ENCODE results near the gene VPS33A.
A peak's percentile ranks its signal among the peaks of the same experiment; 100 is the strongest.

Gene VPS33A

DNA sequence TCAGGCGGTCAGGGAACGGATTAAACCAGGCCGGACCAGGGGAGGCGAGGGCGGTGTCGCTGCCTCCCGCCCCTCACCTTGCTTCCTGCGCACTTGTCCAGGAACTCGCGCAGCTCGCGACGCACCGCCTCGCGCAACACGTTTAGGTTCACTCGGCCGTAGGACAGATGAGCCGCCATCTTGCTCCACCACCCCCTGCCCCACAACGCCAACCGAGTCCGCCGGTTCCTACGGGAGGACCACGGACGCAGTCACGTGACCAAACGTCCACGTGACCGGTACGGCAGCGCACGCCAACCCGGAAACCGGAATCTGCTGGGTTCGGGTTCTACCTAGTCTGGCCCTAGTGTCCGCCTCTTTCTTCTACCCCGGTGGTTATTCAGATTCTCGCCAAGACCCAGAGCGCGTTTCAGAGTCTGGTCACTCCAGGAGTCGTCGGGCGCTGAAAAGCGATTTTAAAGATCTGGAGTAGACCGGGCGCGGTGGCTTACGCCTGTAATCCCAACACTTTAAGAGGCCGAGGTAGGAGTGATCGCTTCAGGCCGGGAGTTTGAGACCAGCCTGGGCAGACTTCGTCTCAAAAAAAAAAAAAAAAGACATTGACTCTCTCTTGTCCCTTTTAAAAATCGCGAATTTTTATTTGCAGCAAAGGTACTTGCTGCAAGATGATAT is at the start of gene VPS33A:
VPS33A (minus strand) TSS at position 265 of the 672 bp plus-strand sequence; CDS start at position 179, 86 bp downstream.
- H3K27ac ChIP-seq (ENCODE audit: low read length) = peak within 1 kb of the TSS; percentile 85
- H3K9me3 ChIP-seq (ENCODE audit: control insufficient read depth in 2 of 2, low read length in 2 of 2) = no peaks in the 10 kb centered on the region
- no peaks in the 10 kb centered on the region for H3K27me3 ChIP-seq (ENCODE audit: control insufficient read depth in 1 of 2, insufficient read depth in 2 of 2, low read length in 2 of 2)
- peak within 1 kb of the TSS; percentile 98 to 99 for H3K4me3 ChIP-seq (ENCODE audit: low read length in 2 of 2)
- H3K36me3 ChIP-seq (ENCODE audit: control insufficient read depth in 2 of 2, insufficient read depth in 2 of 2, low read length in 2 of 2) = peaks cover 5 to 8% of the 10 kb centered on the region in 2 donors
- peak within 1 kb of the TSS; percentile 91 to 94 for H3K9ac ChIP-seq (ENCODE audit: low read length in 2 of 2)
- H3K4me1 ChIP-seq (ENCODE audit: control insufficient read depth, insufficient read depth, low read length) = peaks cover 12% of the 10 kb centered on the region

GRCh38 chr12:122312926-122313325 is 46.6 kb upstream of the VPS33A start:
- Histone ChIP-seq H3K4me3 (ENCODE audit: low read length in 2 of 2) (no peak overlapping the region), H3K9ac (ENCODE audit: low read length in 2 of 2) (no peak overlapping the region), H3K4me1 (ENCODE audit: control insufficient read depth, insufficient read depth, low read length) (no peaks in the 10 kb centered on the region), H3K27ac (ENCODE audit: low read length) (no peak overlapping the region), H3K9me3 (ENCODE audit: control insufficient read depth in 2 of 2, low read length in 2 of 2) (no peaks in the 10 kb centered on the region), H3K27me3 (ENCODE audit: control insufficient read depth in 1 of 2, insufficient read depth in 2 of 2, low read length in 2 of 2) (no peaks in the 10 kb centered on the region), H3K36me3 (ENCODE audit: control insufficient read depth in 2 of 2, insufficient read depth in 2 of 2, low read length in 2 of 2) (peaks cover 34 to 58% of the 10 kb centered on the region in 2 donors)

DNA sequence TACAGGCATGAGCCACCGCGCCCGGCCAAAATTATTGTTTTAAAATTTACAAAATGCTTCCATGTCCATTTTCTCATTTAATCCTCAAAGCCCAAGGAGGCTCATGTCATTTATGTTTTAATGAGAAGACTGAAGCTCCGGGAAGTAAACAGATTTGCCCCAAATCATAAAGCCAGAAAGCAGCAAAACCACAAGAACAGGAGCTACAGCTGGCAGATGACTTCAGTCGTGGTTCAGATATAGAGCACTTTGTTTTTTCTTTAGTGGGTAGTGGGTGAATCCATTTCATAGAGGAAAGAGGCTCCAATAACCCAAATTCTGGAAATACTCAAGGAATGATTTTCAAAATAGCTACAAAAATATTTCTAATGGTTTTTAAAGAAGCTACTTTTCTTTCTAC is 45.4 kb upstream of the VPS33A start:
- H3K9me3 ChIP-seq (ENCODE audit: control insufficient read depth in 2 of 2, low read length in 2 of 2) = no peaks in the 10 kb centered on the region
- H3K4me1 ChIP-seq (ENCODE audit: control insufficient read depth, insufficient read depth, low read length) = no peaks in the 10 kb centered on the region
- no peaks in the 10 kb centered on the region for H3K27me3 ChIP-seq (ENCODE audit: control insufficient read depth in 1 of 2, insufficient read depth in 2 of 2, low read length in 2 of 2)
- peaks cover 29 to 51% of the 10 kb centered on the region in 2 donors for H3K36me3 ChIP-seq (ENCODE audit: control insufficient read depth in 2 of 2, insufficient read depth in 2 of 2, low read length in 2 of 2)
- no peak overlapping the region for H3K27ac ChIP-seq (ENCODE audit: low read length)
- H3K4me3 ChIP-seq (ENCODE audit: low read length in 2 of 2) = no peak overlapping the region
- no peak overlapping the region for H3K9ac ChIP-seq (ENCODE audit: low read length in 2 of 2)

DNA sequence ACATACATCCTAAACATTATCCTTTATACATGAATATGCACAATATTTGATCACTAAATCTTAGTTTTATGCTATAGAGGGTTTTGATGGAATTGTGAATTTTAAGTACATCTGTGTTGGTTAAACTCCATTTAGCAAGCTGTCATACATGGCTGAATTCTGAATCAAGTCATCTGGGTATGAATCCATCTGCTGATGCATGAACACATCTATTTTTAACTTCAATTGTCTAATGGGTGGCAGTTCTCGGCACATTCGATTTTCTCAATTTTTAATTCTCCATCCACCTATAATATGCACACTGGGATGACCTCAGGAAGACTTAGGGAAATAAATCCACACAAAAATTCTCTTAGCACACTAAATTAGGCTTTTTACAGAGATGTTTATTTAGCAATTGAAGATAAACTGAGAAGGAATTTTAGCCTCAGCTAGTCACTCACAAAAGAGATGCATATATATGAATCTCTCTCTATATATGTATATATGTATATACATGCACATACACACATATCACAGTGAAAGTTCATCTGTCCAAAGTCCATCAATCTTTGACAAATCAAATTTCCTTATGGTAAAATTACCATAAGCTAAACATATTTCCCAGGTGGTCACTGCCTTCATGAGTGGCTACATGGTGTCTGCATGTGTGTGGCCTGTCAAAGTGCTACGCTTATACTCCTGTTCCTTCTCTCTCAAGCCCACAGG is 44.5 kb upstream of the VPS33A start:
- Histone ChIP-seq H3K27me3 (ENCODE audit: control insufficient read depth in 1 of 2, insufficient read depth in 2 of 2, low read length in 2 of 2) (no peaks in the 10 kb centered on the region), H3K9me3 (ENCODE audit: control insufficient read depth in 2 of 2, low read length in 2 of 2) (no peaks in the 10 kb centered on the region), H3K36me3 (ENCODE audit: control insufficient read depth in 2 of 2, insufficient read depth in 2 of 2, low read length in 2 of 2) (peaks cover 30 to 51% of the 10 kb centered on the region in 2 donors), H3K27ac (ENCODE audit: low read length) (no peak overlapping the region), H3K9ac (ENCODE audit: low read length in 2 of 2) (no peak overlapping the region), H3K4me3 (ENCODE audit: low read length in 2 of 2) (no peak overlapping the region), H3K4me1 (ENCODE audit: control insufficient read depth, insufficient read depth, low read length) (no peaks in the 10 kb centered on the region)

DNA sequence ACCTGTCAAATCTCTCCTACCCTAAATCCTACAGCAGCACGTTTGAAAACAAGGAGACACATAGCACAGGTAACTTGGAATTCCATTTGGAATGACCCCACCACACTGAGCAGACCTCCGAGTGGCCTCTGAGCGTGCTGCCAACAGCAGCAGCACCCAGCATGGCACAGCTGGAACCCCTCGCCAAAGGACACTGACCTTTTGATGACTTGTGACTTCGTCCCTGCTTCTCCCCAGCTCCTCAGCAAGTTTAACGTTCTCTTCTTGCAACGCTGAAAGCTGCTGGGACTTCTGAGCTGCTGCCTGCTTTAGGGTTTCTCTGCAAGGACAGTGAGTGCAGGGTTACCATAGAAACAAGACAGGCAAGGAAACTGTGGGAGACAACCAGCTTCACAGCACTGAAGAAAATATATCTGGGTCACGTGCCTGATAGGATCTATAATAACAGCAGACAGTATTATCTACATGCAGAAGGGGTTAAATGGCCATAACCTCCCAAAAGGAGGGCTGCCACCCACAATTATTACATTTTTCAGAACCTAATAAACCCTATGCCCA is 43.3 kb upstream of the VPS33A start:
- no peak overlapping the region for H3K4me3 ChIP-seq (ENCODE audit: low read length in 2 of 2)
- no peaks in the 10 kb centered on the region for H3K9me3 ChIP-seq (ENCODE audit: control insufficient read depth in 2 of 2, low read length in 2 of 2)
- H3K9ac ChIP-seq (ENCODE audit: low read length in 2 of 2) = no peak overlapping the region
- H3K27ac ChIP-seq (ENCODE audit: low read length) = no peak overlapping the region
- H3K36me3 ChIP-seq (ENCODE audit: control insufficient read depth in 2 of 2, insufficient read depth in 2 of 2, low read length in 2 of 2) = peaks cover 33 to 52% of the 10 kb centered on the region in 2 donors
- no peaks in the 10 kb centered on the region for H3K27me3 ChIP-seq (ENCODE audit: control insufficient read depth in 1 of 2, insufficient read depth in 2 of 2, low read length in 2 of 2)
- no peaks in the 10 kb centered on the region for H3K4me1 ChIP-seq (ENCODE audit: control insufficient read depth, insufficient read depth, low read length)

- peaks cover 32 to 53% of the 10 kb centered on the region in 2 donors for H3K36me3 ChIP-seq (ENCODE audit: control insufficient read depth in 2 of 2, insufficient read depth in 2 of 2, low read length in 2 of 2)
Measured at GRCh38 chr12:122308811-122309210, 42.5 kb upstream of the VPS33A start.

GRCh38 chr12:122306407-122306806 is 40.1 kb upstream of the VPS33A start:
- H3K9ac ChIP-seq (ENCODE audit: low read length in 2 of 2) = no peak overlapping the region
- H3K4me3 ChIP-seq (ENCODE audit: low read length in 2 of 2) = no peak overlapping the region
- no peak overlapping the region for H3K27ac ChIP-seq (ENCODE audit: low read length)
- no peaks in the 10 kb centered on the region for H3K27me3 ChIP-seq (ENCODE audit: control insufficient read depth in 1 of 2, insufficient read depth in 2 of 2, low read length in 2 of 2)
- H3K36me3 ChIP-seq (ENCODE audit: control insufficient read depth in 2 of 2, insufficient read depth in 2 of 2, low read length in 2 of 2) = peaks cover 37 to 55% of the 10 kb centered on the region in 2 donors
- H3K4me1 ChIP-seq (ENCODE audit: control insufficient read depth, insufficient read depth, low read length) = no peaks in the 10 kb centered on the region
- H3K9me3 ChIP-seq (ENCODE audit: control insufficient read depth in 2 of 2, low read length in 2 of 2) = no peaks in the 10 kb centered on the region

More at GRCh38 chr12:122308811-122309210, 42.5 kb upstream of the VPS33A start:
- Histone ChIP-seq H3K27ac (ENCODE audit: low read length) (no peak overlapping the region), H3K9me3 (ENCODE audit: control insufficient read depth in 2 of 2, low read length in 2 of 2) (no peaks in the 10 kb centered on the region), H3K4me3 (ENCODE audit: low read length in 2 of 2) (no peak overlapping the region), H3K9ac (ENCODE audit: low read length in 2 of 2) (no peak overlapping the region), H3K27me3 (ENCODE audit: control insufficient read depth in 1 of 2, insufficient read depth in 2 of 2, low read length in 2 of 2) (no peaks in the 10 kb centered on the region), H3K4me1 (ENCODE audit: control insufficient read depth, insufficient read depth, low read length) (no peaks in the 10 kb centered on the region)

- Histone ChIP-seq H3K27me3 (ENCODE audit: control insufficient read depth in 1 of 2, insufficient read depth in 2 of 2, low read length in 2 of 2) (no peaks in the 10 kb centered on the region), H3K9me3 (ENCODE audit: control insufficient read depth in 2 of 2, low read length in 2 of 2) (no peaks in the 10 kb centered on the region), H3K4me3 (ENCODE audit: low read length in 2 of 2) (no peak overlapping the region), H3K36me3 (ENCODE audit: control insufficient read depth in 2 of 2, insufficient read depth in 2 of 2, low read length in 2 of 2) (peaks cover 37 to 51% of the 10 kb centered on the region in 2 donors), H3K4me1 (ENCODE audit: control insufficient read depth, insufficient read depth, low read length) (no peaks in the 10 kb centered on the region), H3K9ac (ENCODE audit: low read length in 2 of 2) (no peak overlapping the region), H3K27ac (ENCODE audit: low read length) (no peak overlapping the region)
Measured at GRCh38 chr12:122304924-122305323, 38.6 kb upstream of the VPS33A start.

GRCh38 chr12:122303068-122303467 is 36.8 kb upstream of the VPS33A start:
- peaks cover 32 to 44% of the 10 kb centered on the region in 2 donors for H3K36me3 ChIP-seq (ENCODE audit: control insufficient read depth in 2 of 2, insufficient read depth in 2 of 2, low read length in 2 of 2)
- H3K27me3 ChIP-seq (ENCODE audit: control insufficient read depth in 1 of 2, insufficient read depth in 2 of 2, low read length in 2 of 2) = no peaks in the 10 kb centered on the region
- H3K27ac ChIP-seq (ENCODE audit: low read length) = no peak overlapping the region
- H3K4me3 ChIP-seq (ENCODE audit: low read length in 2 of 2) = no peak overlapping the region
- H3K9ac ChIP-seq (ENCODE audit: low read length in 2 of 2) = no peak overlapping the region
- H3K9me3 ChIP-seq (ENCODE audit: control insufficient read depth in 2 of 2, low read length in 2 of 2) = no peaks in the 10 kb centered on the region
- no peaks in the 10 kb centered on the region for H3K4me1 ChIP-seq (ENCODE audit: control insufficient read depth, insufficient read depth, low read length)

GRCh38 chr12:122298071-122298748 is 31.9 kb upstream of the VPS33A start:
- H3K36me3 ChIP-seq (ENCODE audit: control insufficient read depth in 2 of 2, insufficient read depth in 2 of 2, low read length in 2 of 2) = peaks cover 25% of the 10 kb centered on the region in 2 donors
- no peak overlapping the region for H3K9ac ChIP-seq (ENCODE audit: low read length in 2 of 2)
- H3K4me3 ChIP-seq (ENCODE audit: low read length in 2 of 2) = no peak overlapping the region
- H3K9me3 ChIP-seq (ENCODE audit: control insufficient read depth in 2 of 2, low read length in 2 of 2) = no peaks in the 10 kb centered on the region
- no peaks in the 10 kb centered on the region for H3K4me1 ChIP-seq (ENCODE audit: control insufficient read depth, insufficient read depth, low read length)
- no peaks in the 10 kb centered on the region for H3K27me3 ChIP-seq (ENCODE audit: control insufficient read depth in 1 of 2, insufficient read depth in 2 of 2, low read length in 2 of 2)
- no peak overlapping the region for H3K27ac ChIP-seq (ENCODE audit: low read length)
